ENCODE measurements around the gene GHRL. TPM values are rescaled to one million over a fixed set of nuclear protein-coding genes. Genes with fewer than 3 reads are reported as not detected.

GHRL gene
- total and polyA plus RNA-seq, 2 of the 4 experiments (the other 2 are of a cell fraction): 0.27 TPM; not detected in 1

DNA sequence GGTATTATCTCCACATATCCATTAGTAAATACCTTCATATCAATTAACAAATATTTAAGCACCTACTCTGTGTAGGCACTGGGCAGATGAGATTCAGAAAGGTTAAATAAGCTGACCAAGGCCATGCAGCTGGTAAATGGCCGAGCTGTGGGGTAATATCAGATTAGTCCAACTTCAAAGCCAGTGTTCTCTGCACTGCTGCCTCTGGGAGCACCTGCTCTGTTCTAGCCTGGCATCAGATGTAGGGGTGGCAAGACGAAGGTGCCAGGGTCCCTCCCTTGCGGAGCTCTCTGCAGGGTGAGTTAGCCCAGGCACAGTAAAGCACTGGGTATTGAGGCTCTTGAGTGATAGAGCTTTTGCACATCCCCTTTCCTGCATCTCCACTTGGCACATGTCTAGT is 39.0 kb downstream of the GHRL start:
- DNase-seq (no peak), ATAC-seq (ENCODE audit: low read depth) (no peak)
- Histone ChIP-seq H3K4ac (ENCODE audit: low read depth, low read length) (no peak overlapping the region), H2BK20ac (ENCODE audit: low read depth, low read length) (no peak overlapping the region), H3K4me1 (ENCODE audit: control insufficient read depth, insufficient read depth, low read length) (peaks cover 5% of the 10 kb centered on the region; the same call in 1 of the 2 replicates), H4K8ac (ENCODE audit: low read depth in 2 of 2, low read length in 2 of 2) (no peak overlapping the region), H3K56ac (ENCODE audit: extremely low read depth, insufficient read depth, low read length) (no peak overlapping the region), H3K14ac (replicated peaks; ENCODE audit: low read depth, low read length) (no peak overlapping the region), H2BK120ac (ENCODE audit: low read depth, low read length) (no peak overlapping the region), H3K27me3 (ENCODE audit: control insufficient read depth, insufficient read depth, low read length) (no peaks in the 10 kb centered on the region), H3K9me1 (ENCODE audit: insufficient read depth, low read length) (peaks cover 19% of the 10 kb centered on the region), H3K36me3 (ENCODE audit: control insufficient read depth, insufficient read depth, low read length) (peaks cover 26% of the 10 kb centered on the region), H3K9ac (ENCODE audit: low read depth, low read length) (no peak overlapping the region), H3K79me1 (ENCODE audit: low read depth in 1 of 2, low read length in 2 of 2) (peaks cover 38 to 80% of the 10 kb centered on the region in 2 experiments), H4K5ac (ENCODE audit: low read depth, low read length) (no peak overlapping the region), H3K4me2 (ENCODE audit: low read depth, low read length) (no peak overlapping the region), H3K27ac (ENCODE audit: insufficient read depth, low read length) (no peak overlapping the region), H4K91ac (ENCODE audit: insufficient read depth, low read depth, low read length) (no peak overlapping the region), H2AK9ac (replicated peaks; ENCODE audit: low read depth, low read length, poor library complexity) (no peak overlapping the region), H3K4me3 (ENCODE audit: insufficient read depth, low read depth, low read length) (no peak overlapping the region), H2AFZ (replicated peaks; ENCODE audit: low read length, poor library complexity) (no peak overlapping the region), H3K18ac (ENCODE audit: low read depth, low read length) (no peak overlapping the region), H4K20me1 (ENCODE audit: insufficient read depth, low read length) (peaks cover 34% of the 10 kb centered on the region), H3K9me3 (ENCODE audit: control insufficient read depth, insufficient read depth, low read length) (no peaks in the 10 kb centered on the region), H2BK5ac (ENCODE audit: low read depth, low read length, poor library complexity, severe bottlenecking) (no peak overlapping the region), H3K23ac (ENCODE audit: low read depth, low read length) (no peak overlapping the region), H2BK15ac (ENCODE audit: low read depth, low read length) (no peak overlapping the region), H2AK5ac (ENCODE audit: low read depth, low read length) (no peak overlapping the region)
- no peak for TF ChIP-seq RAD21 (IDR thresholded peaks at IDR 0.05; ENCODE audit: low read length)
- TF ChIP-seq, protein P1, sequence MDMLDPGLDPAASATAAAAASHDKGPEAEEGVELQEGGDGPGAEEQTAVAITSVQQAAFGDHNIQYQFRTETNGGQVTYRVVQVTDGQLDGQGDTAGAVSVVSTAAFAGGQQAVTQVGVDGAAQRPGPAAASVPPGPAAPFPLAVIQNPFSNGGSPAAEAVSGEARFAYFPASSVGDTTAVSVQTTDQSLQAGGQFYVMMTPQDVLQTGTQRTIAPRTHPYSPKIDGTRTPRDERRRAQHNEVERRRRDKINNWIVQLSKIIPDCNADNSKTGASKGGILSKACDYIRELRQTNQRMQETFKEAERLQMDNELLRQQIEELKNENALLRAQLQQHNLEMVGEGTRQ (IDR thresholded peaks at IDR 0.05; ENCODE audit: low read depth, low read length): no peak
- no peak for TF ChIP-seq NFE2L2 (IDR thresholded peaks at IDR 0.05; ENCODE audit: low read depth, low read length)
- TF ChIP-seq, protein P2, sequence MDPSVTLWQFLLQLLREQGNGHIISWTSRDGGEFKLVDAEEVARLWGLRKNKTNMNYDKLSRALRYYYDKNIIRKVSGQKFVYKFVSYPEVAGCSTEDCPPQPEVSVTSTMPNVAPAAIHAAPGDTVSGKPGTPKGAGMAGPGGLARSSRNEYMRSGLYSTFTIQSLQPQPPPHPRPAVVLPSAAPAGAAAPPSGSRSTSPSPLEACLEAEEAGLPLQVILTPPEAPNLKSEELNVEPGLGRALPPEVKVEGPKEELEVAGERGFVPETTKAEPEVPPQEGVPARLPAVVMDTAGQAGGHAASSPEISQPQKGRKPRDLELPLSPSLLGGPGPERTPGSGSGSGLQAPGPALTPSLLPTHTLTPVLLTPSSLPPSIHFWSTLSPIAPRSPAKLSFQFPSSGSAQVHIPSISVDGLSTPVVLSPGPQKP (IDR thresholded peaks at IDR 0.05; ENCODE audit: borderline replicate concordance, low read depth, low read length): no peak
- TF ChIP-seq SMC3 (IDR thresholded peaks at IDR 0.05; ENCODE audit: low read depth, low read length): no peak
- no peak for TF ChIP-seq RFX5 (IDR thresholded peaks at IDR 0.05; ENCODE audit: low read depth, low read length)
- TF ChIP-seq MXI1 (IDR thresholded peaks at IDR 0.05; ENCODE audit: borderline replicate concordance, low read depth, low read length): no peak
- TF ChIP-seq, protein P3, sequence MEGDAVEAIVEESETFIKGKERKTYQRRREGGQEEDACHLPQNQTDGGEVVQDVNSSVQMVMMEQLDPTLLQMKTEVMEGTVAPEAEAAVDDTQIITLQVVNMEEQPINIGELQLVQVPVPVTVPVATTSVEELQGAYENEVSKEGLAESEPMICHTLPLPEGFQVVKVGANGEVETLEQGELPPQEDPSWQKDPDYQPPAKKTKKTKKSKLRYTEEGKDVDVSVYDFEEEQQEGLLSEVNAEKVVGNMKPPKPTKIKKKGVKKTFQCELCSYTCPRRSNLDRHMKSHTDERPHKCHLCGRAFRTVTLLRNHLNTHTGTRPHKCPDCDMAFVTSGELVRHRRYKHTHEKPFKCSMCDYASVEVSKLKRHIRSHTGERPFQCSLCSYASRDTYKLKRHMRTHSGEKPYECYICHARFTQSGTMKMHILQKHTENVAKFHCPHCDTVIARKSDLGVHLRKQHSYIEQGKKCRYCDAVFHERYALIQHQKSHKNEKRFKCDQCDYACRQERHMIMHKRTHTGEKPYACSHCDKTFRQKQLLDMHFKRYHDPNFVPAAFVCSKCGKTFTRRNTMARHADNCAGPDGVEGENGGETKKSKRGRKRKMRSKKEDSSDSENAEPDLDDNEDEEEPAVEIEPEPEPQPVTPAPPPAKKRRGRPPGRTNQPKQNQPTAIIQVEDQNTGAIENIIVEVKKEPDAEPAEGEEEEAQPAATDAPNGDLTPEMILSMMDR (conservative IDR thresholded peaks at IDR 0.05; ENCODE audit: low read depth, low read length): no peak
- TF ChIP-seq POLR2A (IDR thresholded peaks at IDR 0.05; ENCODE audit: low read depth, low read length): no peak
- TF ChIP-seq FOS (IDR thresholded peaks at IDR 0.05; ENCODE audit: low read depth, low read length): no peak
- TF ChIP-seq MAZ (IDR thresholded peaks at IDR 0.05; ENCODE audit: borderline replicate concordance, low read depth, low read length): no peak
- POLR2A ChIA-PET (ENCODE audit: unreplicated experiment): no interaction called here
- CTCF ChIA-PET: no interaction called here
- 80% methylated on average over 2 of the region's 3 CpGs; no CpG with 5 or more reads in 1 of the 2 experiments for WGBS, 2 experiments (ENCODE audit: extremely low coverage in 2 of 2, insufficient read length in 1 of 2)
- in situ Hi-C loops (cut with MboI; ENCODE audit: low sequenced_read_pairs) (no loop called here), intact Hi-C loops (cut with micrococcal nuclease) (no loop called here), dilution Hi-C loops (cut with HindIII; ENCODE audit: low sequenced_read_pairs, unreplicated experiment) (no loop called here)
- BruUV-seq (replicated peaks): no TSS peak

Data from IMR-90 (cell line).